ENCODE results near the gene CEP95.

DNA sequence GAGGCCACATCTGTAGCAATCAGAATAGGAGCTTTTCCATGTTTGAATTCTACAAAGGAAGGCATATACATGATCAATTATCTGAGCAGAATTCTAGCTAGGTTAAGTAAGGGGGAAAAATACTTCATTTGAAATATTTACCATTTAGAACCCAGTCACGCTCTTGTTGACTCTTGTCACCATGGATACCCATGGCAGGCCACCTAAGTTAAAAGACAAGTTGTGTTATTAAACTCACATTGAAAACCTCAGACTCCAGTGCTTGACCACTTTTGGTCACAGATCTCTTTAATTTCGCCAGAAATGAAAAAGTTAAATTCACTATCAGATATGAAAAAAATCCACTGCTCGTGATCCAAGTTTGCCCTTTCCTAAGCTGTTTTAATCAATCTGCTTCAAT, 4.8 kb upstream of the CEP95 start:
- TF ChIP-seq, protein P1, sequence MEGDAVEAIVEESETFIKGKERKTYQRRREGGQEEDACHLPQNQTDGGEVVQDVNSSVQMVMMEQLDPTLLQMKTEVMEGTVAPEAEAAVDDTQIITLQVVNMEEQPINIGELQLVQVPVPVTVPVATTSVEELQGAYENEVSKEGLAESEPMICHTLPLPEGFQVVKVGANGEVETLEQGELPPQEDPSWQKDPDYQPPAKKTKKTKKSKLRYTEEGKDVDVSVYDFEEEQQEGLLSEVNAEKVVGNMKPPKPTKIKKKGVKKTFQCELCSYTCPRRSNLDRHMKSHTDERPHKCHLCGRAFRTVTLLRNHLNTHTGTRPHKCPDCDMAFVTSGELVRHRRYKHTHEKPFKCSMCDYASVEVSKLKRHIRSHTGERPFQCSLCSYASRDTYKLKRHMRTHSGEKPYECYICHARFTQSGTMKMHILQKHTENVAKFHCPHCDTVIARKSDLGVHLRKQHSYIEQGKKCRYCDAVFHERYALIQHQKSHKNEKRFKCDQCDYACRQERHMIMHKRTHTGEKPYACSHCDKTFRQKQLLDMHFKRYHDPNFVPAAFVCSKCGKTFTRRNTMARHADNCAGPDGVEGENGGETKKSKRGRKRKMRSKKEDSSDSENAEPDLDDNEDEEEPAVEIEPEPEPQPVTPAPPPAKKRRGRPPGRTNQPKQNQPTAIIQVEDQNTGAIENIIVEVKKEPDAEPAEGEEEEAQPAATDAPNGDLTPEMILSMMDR (IDR thresholded peaks at IDR 0.05 in 4 of 5, conservative IDR thresholded peaks at IDR 0.05 in 1 of 5) = no peak
- no peak for TF ChIP-seq POLR2A (IDR thresholded peaks at IDR 0.05)
